ENCODE data around the gene SCAPER.
"Not testable (repeated sequence)": the region's sequence is repeated elsewhere in the genome, so short reads cannot be mapped to it uniquely, and the experiment has no call there.

The SCAPER gene

GRCh38 chr15:76310475-76311099, 594.6 kb downstream of the SCAPER start:
- DNase-seq: peak; percentile 29
- in situ Hi-C loops (cut with HindIII; ENCODE audit: low pct_ligation_motif_present, low pct_unique_long_range_greater_than_20kb, low sequenced_read_pairs): no loop called here

DNA sequence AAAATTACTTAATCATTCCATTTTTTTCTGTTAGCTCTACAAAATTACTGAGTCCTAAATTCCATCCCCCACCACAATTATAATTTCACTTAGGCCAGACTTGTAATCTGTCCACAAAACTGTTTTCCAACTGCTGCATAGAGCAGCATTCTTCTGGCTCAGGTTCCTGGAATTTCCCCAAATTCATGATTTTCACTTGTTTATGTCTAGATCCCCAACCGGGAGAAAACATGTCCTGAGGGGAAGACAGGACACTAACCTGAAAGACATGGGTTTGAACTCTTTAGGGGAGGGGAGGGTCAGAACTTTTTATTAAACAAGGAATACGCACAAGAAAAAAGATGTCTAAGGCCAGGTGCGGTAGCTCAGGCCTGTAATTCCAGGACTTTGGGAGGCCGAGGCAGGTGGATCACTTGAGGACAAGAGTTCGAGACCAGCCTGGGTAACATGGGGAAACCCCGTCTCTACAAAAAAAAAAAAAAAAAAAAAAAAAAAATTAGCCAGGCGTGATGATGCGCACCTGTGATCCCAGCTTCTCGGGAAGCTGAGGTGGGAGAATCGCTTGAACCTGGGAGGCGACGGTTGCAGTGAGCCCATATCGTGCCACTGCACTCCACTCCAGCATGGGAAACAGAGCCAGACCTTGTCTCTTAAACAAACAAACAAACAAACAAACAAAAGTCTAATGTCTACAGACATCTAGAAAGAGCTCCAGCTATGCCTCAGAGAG, 595.4 kb downstream of the SCAPER start:
- in situ Hi-C loops (cut with HindIII; ENCODE audit: low pct_ligation_motif_present, low pct_unique_long_range_greater_than_20kb, low sequenced_read_pairs): no loop called here
- DNase-seq: no peak

DNA sequence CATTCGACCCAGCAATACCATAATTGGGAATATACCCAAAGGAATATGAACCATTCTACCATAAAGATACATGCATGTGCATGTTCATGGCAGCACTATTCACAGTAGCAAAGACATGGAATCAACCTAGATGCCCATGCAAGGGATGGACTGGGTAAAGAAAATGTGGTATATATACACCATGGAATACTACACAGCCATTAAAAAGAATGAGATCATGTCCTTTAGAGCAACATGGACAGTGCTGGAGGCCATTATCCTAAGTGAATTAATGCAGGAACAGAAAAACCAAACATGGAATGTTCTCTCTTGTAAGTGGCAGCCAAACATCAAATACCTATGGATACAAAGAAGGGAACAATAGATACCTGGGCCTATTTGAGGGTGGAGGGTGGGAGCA, 601.2 kb downstream of the SCAPER start:
- DNase-seq: no peak
- in situ Hi-C loops (cut with HindIII; ENCODE audit: low pct_ligation_motif_present, low pct_unique_long_range_greater_than_20kb, low sequenced_read_pairs): no loop called here

GRCh38 chr15:76299786-76300185, 605.4 kb downstream of the SCAPER start:
- DNase-seq: no peak
- in situ Hi-C loops (cut with HindIII; ENCODE audit: low pct_ligation_motif_present, low pct_unique_long_range_greater_than_20kb, low sequenced_read_pairs): no loop called here

DNA sequence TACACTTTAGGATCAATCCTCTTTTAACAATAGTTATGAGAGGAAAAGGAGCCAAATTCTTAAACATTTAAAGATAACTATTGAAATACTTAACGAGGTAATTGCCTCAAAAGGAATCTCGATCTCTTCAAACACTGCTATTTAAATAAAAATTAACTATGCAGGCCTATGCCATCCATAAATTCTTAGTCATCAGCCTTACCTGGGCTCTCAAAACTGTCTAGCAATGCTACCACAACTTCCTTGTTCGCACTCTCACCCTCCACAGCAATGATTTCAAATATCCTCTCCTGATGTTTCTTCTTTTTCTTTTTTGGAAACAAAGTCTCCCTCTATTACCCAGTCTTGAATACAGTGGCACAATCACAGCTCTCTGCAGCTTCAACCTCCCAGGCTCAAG, 606.2 kb downstream of the SCAPER start:
- in situ Hi-C loops (cut with HindIII; ENCODE audit: low pct_ligation_motif_present, low pct_unique_long_range_greater_than_20kb, low sequenced_read_pairs): no loop called here
- no peak for DNase-seq

GRCh38 chr15:76297951-76298350, 607.2 kb downstream of the SCAPER start:
- DNase-seq; in situ Hi-C loops (cut with HindIII; ENCODE audit: low pct_ligation_motif_present, low pct_unique_long_range_greater_than_20kb, low sequenced_read_pairs): not testable (repeated sequence)
